Measurements from ENCODE around the gene LRRC26.

GRCh38 chr9:137180491-137180890 lies 10.6 kb upstream of the LRRC26 start:
- no peak for TF ChIP-seq CTCF (IDR thresholded peaks at IDR 0.05; ENCODE audit: low read depth, low read length, poor library complexity, severe bottlenecking)
- no peak for TF ChIP-seq EZH2phosphoT487 (IDR thresholded peaks at IDR 0.05; ENCODE audit: borderline replicate concordance, low read length)

All from DOHH2 (cell line).